Adrenal gland (tissue), 5 donors: ENCODE data around the gene GFOD1.

Experiments
- POLR2A ChIP-seq, 2 donors: fragments of 450-650 bp; IDR thresholded peaks; one replicate each; pipeline ENCODE4 v1.6.1; 2017; ENCODE audit warnings: antibody characterized with exemption in 2 of 2, mild to moderate bottlenecking in 2 of 2, moderate library complexity in 1 of 2
- TF ChIP-seq, protein P1 (sequence below), 6 experiments: fragments of 450-650 bp in 4 of 6; fragments of 200-600 bp in 2 of 6; sonication (generic) in 1 of 6; IDR thresholded peaks; 1 replicate in 5 of 6; 2 replicates in 1 of 6; pipeline versions ENCODE4 v1.5.1 to v1.8.0; 2016 to 2021; ENCODE audit warnings: antibody characterized with exemption in 6 of 6, mild to moderate bottlenecking in 2 of 6, moderate library complexity in 1 of 6
- donor health status: DM: no; HTN: no; CAD: no.

DNA sequence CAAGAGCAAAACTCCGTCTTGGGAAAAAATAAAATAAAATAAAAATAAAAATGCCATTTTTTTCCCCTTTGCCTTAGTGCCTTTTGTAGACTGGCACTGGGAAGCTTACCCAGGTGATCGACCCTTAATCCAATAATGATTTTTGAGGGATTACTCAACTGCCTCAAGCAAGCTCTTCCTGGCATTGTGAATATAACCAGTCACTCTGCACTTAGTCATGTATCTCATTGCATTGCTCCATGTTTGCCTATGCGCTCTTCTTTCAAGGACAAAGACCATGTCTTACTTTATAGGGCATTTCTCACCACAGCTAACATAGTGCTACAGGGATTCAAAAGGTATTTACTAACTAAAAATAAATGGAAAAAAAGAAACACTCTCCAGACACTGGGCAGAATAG, 13.0 kb downstream of the GFOD1 start:
- TF ChIP-seq, protein P1, sequence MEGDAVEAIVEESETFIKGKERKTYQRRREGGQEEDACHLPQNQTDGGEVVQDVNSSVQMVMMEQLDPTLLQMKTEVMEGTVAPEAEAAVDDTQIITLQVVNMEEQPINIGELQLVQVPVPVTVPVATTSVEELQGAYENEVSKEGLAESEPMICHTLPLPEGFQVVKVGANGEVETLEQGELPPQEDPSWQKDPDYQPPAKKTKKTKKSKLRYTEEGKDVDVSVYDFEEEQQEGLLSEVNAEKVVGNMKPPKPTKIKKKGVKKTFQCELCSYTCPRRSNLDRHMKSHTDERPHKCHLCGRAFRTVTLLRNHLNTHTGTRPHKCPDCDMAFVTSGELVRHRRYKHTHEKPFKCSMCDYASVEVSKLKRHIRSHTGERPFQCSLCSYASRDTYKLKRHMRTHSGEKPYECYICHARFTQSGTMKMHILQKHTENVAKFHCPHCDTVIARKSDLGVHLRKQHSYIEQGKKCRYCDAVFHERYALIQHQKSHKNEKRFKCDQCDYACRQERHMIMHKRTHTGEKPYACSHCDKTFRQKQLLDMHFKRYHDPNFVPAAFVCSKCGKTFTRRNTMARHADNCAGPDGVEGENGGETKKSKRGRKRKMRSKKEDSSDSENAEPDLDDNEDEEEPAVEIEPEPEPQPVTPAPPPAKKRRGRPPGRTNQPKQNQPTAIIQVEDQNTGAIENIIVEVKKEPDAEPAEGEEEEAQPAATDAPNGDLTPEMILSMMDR (IDR thresholded peaks at IDR 0.05) = no peak
- no peak for TF ChIP-seq POLR2A (IDR thresholded peaks at IDR 0.05)
